Testis (tissue), 2 donors: ENCODE measurements around the gene ZNG1F.
"Not testable (repeated sequence)": the region's sequence is repeated elsewhere in the genome, so short reads cannot be mapped to it uniquely, and the experiment has no call there.

Experiments used
- CTCF ChIP-seq, 3 experiments: fragments of 450-650 bp in 2 of 3; fragments of 200-600 bp in 1 of 3; sonication (generic) in 1 of 3; IDR thresholded peaks; one replicate each; pipeline ENCODE4 v1.5.1; 2016 to 2019; ENCODE audit warnings: antibody characterized with exemption in 3 of 3, mild to moderate bottlenecking in 2 of 3, moderate library complexity in 1 of 3
- POLR2A ChIP-seq: fragments of 450-650 bp; IDR thresholded peaks from one replicate; pipeline ENCODE4 v1.6.1; 2017; ENCODE audit warnings: antibody characterized with exemption, mild to moderate bottlenecking, moderate library complexity

- not testable (repeated sequence) for TF ChIP-seq POLR2A; CTCF (IDR thresholded peaks at IDR 0.05)
Observed at GRCh38 chr9:41094010-41094773, 94.9 kb downstream of the ZNG1F start.
